ENCODE measurements around the gene SIGLEC10.

DNA sequence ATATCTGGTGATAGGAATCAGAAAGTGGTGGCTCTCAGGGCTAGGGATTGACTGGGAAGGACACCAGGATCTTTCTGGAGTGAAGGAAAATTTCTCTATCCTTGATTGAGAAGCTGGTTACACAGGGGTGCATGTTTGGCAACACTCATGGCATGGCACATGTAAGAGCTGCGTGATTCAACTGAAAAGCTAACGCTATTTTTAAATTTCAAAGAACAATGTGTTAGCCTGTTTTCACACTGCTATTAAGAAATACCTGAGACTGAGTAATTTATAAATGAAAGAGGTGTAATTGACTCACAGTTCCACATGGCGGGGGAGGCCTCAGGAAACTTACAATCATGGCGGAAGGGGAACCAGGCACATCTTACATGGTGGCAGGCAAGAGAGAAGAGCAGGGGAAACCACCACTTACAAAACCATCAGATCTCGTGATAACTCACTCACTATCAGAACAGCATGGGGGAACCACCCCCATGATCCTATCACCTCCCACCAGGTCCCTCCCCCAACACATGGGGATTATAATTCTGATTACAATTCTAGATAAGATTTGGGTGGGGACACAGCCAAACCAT lies 33.4 kb upstream of the SIGLEC10 start:
- TF ChIP-seq, protein P1, sequence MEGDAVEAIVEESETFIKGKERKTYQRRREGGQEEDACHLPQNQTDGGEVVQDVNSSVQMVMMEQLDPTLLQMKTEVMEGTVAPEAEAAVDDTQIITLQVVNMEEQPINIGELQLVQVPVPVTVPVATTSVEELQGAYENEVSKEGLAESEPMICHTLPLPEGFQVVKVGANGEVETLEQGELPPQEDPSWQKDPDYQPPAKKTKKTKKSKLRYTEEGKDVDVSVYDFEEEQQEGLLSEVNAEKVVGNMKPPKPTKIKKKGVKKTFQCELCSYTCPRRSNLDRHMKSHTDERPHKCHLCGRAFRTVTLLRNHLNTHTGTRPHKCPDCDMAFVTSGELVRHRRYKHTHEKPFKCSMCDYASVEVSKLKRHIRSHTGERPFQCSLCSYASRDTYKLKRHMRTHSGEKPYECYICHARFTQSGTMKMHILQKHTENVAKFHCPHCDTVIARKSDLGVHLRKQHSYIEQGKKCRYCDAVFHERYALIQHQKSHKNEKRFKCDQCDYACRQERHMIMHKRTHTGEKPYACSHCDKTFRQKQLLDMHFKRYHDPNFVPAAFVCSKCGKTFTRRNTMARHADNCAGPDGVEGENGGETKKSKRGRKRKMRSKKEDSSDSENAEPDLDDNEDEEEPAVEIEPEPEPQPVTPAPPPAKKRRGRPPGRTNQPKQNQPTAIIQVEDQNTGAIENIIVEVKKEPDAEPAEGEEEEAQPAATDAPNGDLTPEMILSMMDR (IDR thresholded peaks at IDR 0.05): no peak
- TF ChIP-seq POLR2A (IDR thresholded peaks at IDR 0.05): no peak
- no peak for TF ChIP-seq POLR2AphosphoS5 (IDR thresholded peaks at IDR 0.05)
- no peak for TF ChIP-seq EP300 (IDR thresholded peaks at IDR 0.05)
